NCI-H1436 (cell line): ENCODE measurements around the gene GLIS1.

ENCODE experiments used
- DNase-seq: peaks from one replicate; lab custom pipeline; 2025; lab: John Stamatoyannopoulos, UW

The GLIS1 gene

GRCh38 chr1:53485478-53486394 lies 253.2 kb downstream of the GLIS1 start:
- DNase-seq = peak; percentile 83

GRCh38 chr1:53484705-53485477 lies 254.1 kb downstream of the GLIS1 start:
- DNase-seq = no peak

DNA sequence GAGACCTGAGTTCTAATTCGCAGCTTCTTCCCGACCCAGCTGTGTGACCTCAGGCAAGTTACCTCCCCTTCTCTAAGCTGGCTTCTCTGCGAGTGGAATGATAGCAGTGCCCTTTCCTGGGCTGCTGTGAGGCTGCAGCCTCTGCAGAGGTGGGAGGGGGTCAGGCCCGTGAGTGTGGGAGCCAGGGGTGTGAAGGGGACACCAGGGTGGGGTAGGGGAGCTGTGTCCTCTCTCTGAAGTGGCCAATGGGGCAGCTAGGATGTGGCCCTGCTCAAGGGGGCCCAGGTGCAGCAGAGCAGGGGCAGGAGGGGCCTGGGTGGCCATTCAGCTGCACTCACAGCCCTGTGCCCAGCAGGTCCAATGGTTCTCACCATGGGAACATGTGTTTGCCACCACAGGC lies 255.3 kb downstream of the GLIS1 start:
- no peak for DNase-seq

- DNase-seq = no peak
Observed at GRCh38 chr1:53483170-53483569, 255.8 kb downstream of the GLIS1 start.

- no peak for DNase-seq
Observed at GRCh38 chr1:53482441-53483153, 256.4 kb downstream of the GLIS1 start.

GRCh38 chr1:53481456-53481855 lies 257.5 kb downstream of the GLIS1 start:
- DNase-seq = no peak

GRCh38 chr1:53480678-53481077 lies 258.3 kb downstream of the GLIS1 start:
- DNase-seq = no peak

DNA sequence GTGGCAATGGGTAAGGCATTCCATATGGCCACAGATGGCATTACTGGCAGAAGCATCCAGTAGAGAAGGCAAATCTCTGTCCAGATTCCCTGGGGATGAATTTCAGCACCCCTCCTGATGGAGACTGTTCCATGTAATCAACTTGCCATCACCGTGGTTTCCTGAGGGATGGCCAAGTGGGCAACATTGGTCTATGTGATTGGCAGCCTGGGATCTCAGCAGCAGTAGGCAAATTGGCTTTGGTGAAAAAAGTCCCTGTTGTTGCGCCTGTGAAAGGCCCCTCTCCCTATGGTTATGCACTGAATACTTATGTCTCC lies 260.5 kb downstream of the GLIS1 start:
- no peak for DNase-seq

DNA sequence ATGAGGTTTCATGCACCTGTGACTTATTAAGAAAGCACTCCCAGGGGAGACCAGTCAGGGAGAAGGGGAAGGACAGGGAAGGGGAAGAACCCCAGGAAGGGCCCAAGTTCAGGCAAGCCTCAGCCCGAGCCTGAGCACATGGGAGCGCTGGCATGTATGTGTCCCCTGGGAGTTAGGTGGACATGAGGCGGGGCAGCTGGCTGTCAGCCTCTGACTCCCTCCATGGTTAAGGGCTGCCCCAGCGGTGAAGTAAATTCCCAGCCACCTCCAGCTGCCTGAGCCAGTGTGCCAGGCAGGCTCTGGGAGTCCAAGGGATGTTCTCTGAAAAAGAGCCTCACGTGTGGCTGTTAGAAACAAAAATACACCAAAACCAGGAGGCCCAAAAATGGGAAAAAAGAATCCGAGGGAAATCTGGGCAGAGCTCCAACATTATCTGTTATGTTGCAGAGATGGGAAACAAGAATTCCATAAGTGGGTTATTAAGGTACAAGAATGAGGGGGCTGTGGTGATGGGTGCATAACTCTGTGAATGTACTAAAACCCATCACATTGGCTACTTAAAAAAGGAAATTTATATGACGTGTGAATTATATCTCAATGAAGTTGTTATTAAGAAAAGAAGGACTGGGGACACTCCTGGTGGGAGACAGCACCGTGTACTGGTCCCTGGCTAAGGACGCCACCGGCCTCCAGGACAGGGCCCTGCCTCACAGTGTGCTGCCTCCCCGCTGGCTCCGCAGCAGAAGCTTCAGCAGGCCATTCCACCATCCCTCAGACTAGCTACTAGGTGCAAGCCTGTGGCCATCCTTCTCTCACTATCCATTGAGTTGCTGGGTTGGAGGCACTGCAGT lies 261.1 kb downstream of the GLIS1 start:
- no peak for DNase-seq

- no peak for DNase-seq
Observed at GRCh38 chr1:53476579-53476978, 262.4 kb downstream of the GLIS1 start.

GRCh38 chr1:53475664-53476063 lies 263.3 kb downstream of the GLIS1 start:
- no peak for DNase-seq

DNA sequence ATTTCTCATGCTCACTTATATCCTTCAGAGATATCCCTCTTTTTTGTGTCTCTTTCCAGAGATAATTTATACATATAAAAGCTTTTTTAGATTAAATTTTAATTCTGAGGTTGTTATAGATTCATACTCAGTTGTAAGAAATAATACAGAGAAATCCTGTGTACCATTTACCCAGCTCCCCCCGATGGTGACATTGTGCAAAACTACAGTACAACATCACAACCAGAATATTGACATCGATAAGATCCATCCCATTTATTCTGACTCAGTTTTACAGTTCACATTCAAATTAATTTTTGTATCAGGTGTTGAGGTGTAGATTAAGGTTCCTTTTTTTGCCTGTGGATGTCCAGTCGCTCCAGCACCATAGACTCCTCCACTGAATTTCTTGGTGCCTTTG lies 265.5 kb downstream of the GLIS1 start:
- no peak for DNase-seq

DNA sequence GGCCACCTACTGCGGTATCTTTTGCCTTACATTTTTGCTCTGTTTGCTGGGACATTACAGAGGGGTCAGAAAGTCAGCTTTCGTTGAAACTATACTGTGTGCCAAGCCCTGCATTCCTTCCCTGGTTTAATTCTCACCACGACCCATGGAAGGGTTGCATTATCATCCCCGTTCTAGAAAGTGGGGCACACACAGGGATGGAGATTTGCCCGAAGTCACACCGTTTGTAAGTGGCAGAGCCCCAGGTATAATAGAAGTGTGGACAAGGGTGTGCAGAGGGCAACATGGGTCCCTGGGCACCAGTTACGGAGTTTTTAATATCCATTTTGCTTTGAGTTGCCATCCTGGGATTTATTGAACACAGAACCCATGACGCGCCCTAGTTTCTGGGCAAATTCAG lies 268.0 kb downstream of the GLIS1 start:
- DNase-seq = no peak

DNA sequence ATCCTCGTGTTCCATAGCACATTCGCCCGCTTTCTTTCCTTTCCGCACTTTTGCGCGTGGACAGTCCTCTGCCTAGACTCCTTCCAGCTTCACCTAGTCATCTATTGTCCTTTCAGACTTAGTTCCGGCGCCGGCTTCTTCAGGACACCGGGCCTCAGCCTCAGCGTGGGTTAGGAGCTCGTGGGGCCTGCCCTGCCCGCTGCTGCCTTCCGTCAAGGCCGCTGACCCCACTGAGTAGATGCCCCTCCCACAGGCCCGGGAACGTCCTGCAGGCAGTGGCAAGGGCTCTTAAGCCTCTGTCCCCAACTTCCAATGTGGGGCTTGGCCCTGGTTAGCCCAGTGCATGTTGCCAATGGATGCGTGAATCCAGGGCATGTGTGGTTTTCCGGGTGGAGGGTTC lies 268.4 kb downstream of the GLIS1 start:
- DNase-seq = no peak

DNA sequence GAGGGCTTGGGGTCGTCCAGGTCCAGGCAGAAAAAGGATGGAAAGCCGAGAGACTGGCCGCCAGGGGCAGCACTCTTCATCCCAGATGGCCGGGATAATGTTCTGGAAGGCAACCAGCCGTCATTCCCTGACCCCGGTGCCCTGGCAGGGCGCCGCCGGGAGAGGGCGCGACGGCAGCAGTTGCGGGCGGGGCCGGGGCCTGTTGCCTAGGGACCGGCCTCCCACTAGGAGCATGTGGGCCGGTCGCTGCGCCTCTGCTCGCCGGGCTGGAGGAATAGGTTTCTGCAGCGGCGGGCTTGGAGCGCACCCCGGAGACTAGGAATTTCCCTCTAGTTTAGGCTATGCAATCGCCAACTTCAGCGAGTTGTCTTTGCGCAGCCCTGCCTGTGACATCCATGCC lies 268.8 kb downstream of the GLIS1 start:
- DNase-seq = no peak

DNA sequence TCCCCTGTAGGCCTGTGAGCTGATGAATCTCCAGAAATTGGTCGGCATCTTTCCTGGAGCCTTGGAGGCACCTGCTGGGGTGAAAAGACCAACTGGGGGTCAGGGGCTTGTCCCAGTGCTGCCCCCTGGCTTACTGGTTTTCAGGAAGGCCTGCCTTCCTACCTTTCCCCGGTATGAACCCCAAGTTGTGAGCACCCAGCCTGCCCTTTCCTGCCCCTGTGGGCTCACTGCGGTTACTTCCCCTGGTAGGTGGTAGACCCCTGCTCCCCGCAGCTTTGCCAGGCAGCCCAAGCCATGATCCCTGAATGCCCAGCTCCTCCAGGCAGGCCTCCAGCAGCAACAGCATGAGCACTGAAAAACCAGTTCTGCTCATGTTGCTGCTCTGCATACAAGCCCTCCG lies 269.6 kb downstream of the GLIS1 start:
- no peak for DNase-seq

- DNase-seq = no peak
Observed at GRCh38 chr1:53468374-53468773, 270.6 kb downstream of the GLIS1 start.

GRCh38 chr1:53467391-53467790 lies 271.6 kb downstream of the GLIS1 start:
- DNase-seq = no peak

DNA sequence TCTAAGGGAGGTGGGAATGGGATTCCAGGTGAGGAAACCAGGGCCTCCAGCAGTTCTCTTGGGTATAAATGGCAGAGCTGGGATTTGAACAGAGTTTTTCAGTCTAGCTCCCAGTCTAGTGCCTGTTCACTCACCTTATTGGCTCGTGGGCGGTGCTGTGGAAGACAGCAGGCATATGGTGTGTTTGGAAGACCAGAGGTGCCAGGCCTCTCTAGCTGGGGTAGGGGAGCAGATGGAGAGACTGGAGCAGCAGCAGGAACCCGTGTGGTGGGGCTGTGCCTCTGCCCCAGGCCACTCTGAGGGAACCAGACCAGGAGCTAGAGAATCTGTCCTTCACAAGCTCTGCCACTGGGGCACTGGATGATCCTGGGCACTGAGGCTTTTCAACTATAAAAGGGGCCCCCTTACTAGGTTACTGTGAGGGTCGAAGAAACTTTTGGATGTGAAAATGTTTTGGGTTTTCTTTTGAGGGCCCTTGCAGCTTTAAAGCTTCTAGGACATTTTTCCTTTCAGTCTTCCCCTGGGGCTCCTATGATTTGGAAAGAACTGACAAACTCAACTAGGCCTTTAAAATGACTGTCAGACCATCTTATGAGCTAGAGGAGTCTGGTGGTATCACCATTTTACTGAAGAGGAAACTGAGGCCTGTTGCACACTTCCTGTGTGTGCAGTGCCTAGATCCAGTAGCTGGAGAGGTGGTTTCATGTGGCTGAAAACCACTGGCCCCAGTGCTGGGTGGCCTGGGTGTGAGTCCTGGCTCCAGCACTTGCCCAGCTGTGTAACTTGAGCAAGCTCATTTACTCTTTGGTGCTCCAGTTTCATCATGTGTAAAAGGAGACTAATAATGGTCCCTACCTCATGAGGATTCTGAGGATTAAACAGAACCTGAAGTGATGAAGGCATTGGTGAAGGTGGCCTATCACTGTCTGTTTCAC lies 273.7 kb downstream of the GLIS1 start:
- DNase-seq = no peak
